GM12878 (cell line): ENCODE results near the gene CTSA.

Experiments used
- BCL11A ChIP-seq: IDR thresholded peaks from 2 replicates; pipeline ENCODE4 v1.6.1; 2011; ENCODE audit warnings: low read depth, low read length
- ELK1 ChIP-seq: IDR thresholded peaks from 2 replicates; pipeline ENCODE4 v1.6.1; 2012; ENCODE audit warnings: low read depth, low read length, improper control_type of control experiment
- EZH2 ChIP-seq: IDR thresholded peaks from 2 replicates; pipeline ENCODE4 v1.6.1; 2012; ENCODE audit warnings: low read depth, mild to moderate bottlenecking, control low read depth, inconsistent platforms, low read length, borderline replicate concordance; ENCODE audit not compliant: control insufficient read depth
- FOXM1 ChIP-seq: IDR thresholded peaks from 2 replicates; pipeline ENCODE4 v1.6.1; 2012; ENCODE audit warnings: low read depth, mild to moderate bottlenecking, inconsistent platforms, low read length, moderate library complexity
- POLR2A ChIP-seq: IDR thresholded peaks from 2 replicates; pipeline ENCODE4 v1.6.1; 2011; ENCODE audit warnings: low read depth, mild to moderate bottlenecking, low read length
- SP1 ChIP-seq: IDR thresholded peaks from one replicate; pipeline ENCODE4 v1.6.1; 2011; ENCODE audit warnings: low read depth, low read length

GRCh38 chr20:45935416-45936046 is 44.4 kb downstream of the CTSA start:
- no peak for TF ChIP-seq ELK1
- TF ChIP-seq FOXM1, result no peak
- TF ChIP-seq BCL11A, result no peak
- TF ChIP-seq POLR2A, result no peak
- no peak for TF ChIP-seq EZH2
- no peak for TF ChIP-seq SP1
